ENCODE measurements around the gene POFUT2. TPM values are rescaled to one million over a fixed set of nuclear protein-coding genes. Genes with fewer than 3 reads are reported as not detected.

The POFUT2 gene
- total and polyA plus RNA-seq, 12 donors, result 13.1 to 68.9 (median 32.9) TPM

- Histone ChIP-seq H3K9me3 (replicated peaks in 1 of 3) (no peaks in the 10 kb centered on the region), H3K4me1 (replicated peaks in 1 of 2) (no peaks in the 10 kb centered on the region), H3K27ac (no peak overlapping the region), H3K27me3 (no peaks in the 10 kb centered on the region), H3K36me3 (replicated peaks in 1 of 2) (peaks cover 0 to 46% of the 10 kb centered on the region in 2 donors), H3K4me3 (no peak overlapping the region)
- 91 to 95% (median 94%) methylated on average over 13 to 23 of the region's 23 CpGs for WGBS, 4 donors
- no peak for TF ChIP-seq CTCF (IDR thresholded peaks at IDR 0.05)
- no peak for TF ChIP-seq POLR2A (IDR thresholded peaks at IDR 0.05)
- intact Hi-C loops (cut with DNase I), result no loop called here
- DNase-seq, result peak in 1 of 7 donors; percentile 37
Measured at GRCh38 chr21:45264146-45264911, 23.4 kb downstream of the POFUT2 start.

- DNase-seq, result no peak
- peaks cover 0 to 46% of the 10 kb centered on the region in 2 donors for H3K36me3 ChIP-seq (replicated peaks in 1 of 2)
- H3K4me3 ChIP-seq, result no peak overlapping the region
- no peaks in the 10 kb centered on the region for H3K27me3 ChIP-seq
- TF ChIP-seq CTCF (IDR thresholded peaks at IDR 0.05) (no peak), POLR2A (IDR thresholded peaks at IDR 0.05) (no peak)
- no peaks in the 10 kb centered on the region for H3K9me3 ChIP-seq (replicated peaks in 1 of 3)
- 87 to 96% (median 93%) methylated on average over 5 to 6 of the region's 6 CpGs for WGBS, 4 donors
- intact Hi-C loops (cut with DNase I), result no loop called here
- H3K27ac ChIP-seq, result no peak overlapping the region
- H3K4me1 ChIP-seq (replicated peaks in 1 of 2), result no peaks in the 10 kb centered on the region
Measured at GRCh38 chr21:45263534-45263933, 24.2 kb downstream of the POFUT2 start.

- Histone ChIP-seq H3K4me3 (no peak overlapping the region), H3K36me3 (replicated peaks in 1 of 2) (peaks cover 0 to 43% of the 10 kb centered on the region in 2 donors), H3K27ac (no peak overlapping the region), H3K9me3 (replicated peaks in 1 of 3) (no peaks in the 10 kb centered on the region), H3K27me3 (no peaks in the 10 kb centered on the region), H3K4me1 (replicated peaks in 1 of 2) (no peaks in the 10 kb centered on the region)
- intact Hi-C loops (cut with DNase I), result no loop called here
- 87 to 93% (median 91%) methylated on average over 11 of the region's 11 CpGs for WGBS, 4 donors
- peak in 2 of 7 donors; percentile 11 to 35 for DNase-seq
- TF ChIP-seq POLR2A (IDR thresholded peaks at IDR 0.05), result no peak
Measured at GRCh38 chr21:45262616-45263015, 25.1 kb downstream of the POFUT2 start.

- H3K4me3 ChIP-seq, result no peak overlapping the region
- H3K4me1 ChIP-seq (replicated peaks in 1 of 2), result no peaks in the 10 kb centered on the region
- 89 to 94% (median 91%) methylated on average over 6 to 7 of the region's 7 CpGs for WGBS, 4 donors
- H3K27me3 ChIP-seq, result no peaks in the 10 kb centered on the region
- intact Hi-C loops (cut with DNase I), result no loop called here
- no peak overlapping the region for H3K27ac ChIP-seq
- peak in 1 of 7 donors; percentile 35 for DNase-seq
- H3K9me3 ChIP-seq (replicated peaks in 1 of 3), result no peaks in the 10 kb centered on the region
- peaks cover 0 to 38% of the 10 kb centered on the region in 2 donors for H3K36me3 ChIP-seq (replicated peaks in 1 of 2)
- TF ChIP-seq CTCF (IDR thresholded peaks at IDR 0.05) (no peak), POLR2A (IDR thresholded peaks at IDR 0.05) (no peak)
Measured at GRCh38 chr21:45262041-45262581, 25.6 kb downstream of the POFUT2 start.

Measured in adrenal gland (tissue), 12 donors.